GOT3 (cell line): ENCODE results near the gene SMIM23.

Experiments
- DNase-seq: peaks from one replicate; lab custom pipeline; 2025; ENCODE audit warnings: mixed read lengths; lab: John Stamatoyannopoulos, UW

The SMIM23 gene

GRCh38 chr5:171816666-171817065 is 31.0 kb downstream of the SMIM23 start:
- no peak for DNase-seq

- DNase-seq: no peak
These were observed 34.9 kb downstream of the SMIM23 start for GRCh38 chr5:171820561-171820960.

DNA sequence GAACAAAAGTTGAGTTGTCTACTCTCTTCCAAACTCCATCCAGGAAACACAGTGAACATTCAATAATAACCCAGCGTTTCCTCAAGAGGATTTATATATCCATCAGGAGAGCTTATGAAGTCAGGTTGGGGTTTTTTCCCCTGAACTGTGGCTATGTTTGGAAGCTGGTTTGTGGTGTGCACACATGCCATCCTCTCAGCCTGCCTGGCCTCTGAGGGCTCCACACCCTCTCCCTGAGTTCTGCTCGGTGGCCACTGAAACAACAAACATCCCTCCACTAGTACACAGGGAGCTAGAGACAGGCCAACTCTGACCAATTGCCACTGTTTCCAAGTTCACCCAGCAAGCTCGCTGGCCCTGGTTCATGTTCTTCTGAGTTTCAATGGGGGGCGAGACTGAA is 35.7 kb downstream of the SMIM23 start:
- no peak for DNase-seq

DNA sequence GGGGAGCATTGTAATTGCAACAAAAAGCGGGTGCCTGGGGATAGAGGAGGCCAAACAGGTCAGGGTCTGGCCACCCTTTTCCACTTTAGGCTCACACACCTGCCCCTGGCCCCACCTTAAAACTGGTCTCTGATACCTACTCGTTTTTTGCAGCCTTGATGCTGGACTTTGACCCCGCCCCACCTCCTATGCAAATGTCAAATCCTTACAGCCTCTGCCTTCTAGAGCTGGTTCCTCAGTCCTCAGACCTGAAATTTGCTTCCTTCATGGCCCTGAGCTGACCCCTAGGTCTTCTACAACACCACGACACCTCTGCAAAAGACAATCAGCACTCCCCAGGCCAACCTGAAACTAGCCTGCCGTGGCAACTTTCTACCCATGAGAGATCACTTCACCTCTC is 37.7 kb downstream of the SMIM23 start:
- no peak for DNase-seq

DNA sequence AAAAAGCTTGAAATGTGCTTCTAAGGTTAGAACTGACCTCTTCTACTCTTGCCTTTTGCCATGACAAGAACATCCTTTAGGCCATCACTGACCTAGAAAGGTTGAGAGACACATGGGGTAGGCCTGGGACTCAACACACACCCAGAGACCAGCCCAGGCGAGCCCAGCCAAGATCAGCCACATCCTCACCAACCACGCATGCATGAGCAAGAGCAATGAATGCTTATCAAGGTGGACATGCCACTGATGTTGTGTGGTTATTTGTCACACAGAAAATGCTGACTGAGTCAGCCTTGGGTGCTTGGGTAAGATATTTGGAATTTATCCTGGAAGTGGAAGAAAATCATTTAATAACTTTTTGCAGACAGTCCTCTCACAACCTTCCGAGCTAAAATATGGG is 39.4 kb downstream of the SMIM23 start:
- DNase-seq: no peak

DNA sequence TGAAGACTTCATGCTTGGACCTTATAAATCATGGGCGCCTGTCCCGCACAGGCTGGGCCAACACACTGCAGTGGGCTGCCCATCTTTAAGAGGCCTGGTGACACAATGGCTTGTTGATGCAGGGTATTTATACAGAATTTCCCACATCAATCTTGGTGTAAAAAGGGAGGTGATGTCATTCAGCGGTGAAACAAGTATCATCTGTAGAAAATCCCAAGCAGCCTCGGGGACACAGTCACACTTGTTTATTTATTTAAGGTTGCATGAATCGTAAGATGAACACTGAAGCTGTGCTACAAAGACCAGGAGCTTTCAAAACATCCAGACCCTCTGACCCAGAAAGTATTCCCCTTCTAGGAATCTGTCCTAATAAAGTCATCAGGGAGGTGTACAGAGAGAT is 40.5 kb downstream of the SMIM23 start:
- no peak for DNase-seq

GRCh38 chr5:171827162-171827561 is 41.5 kb downstream of the SMIM23 start:
- no peak for DNase-seq

- DNase-seq: no peak
These were observed 45.1 kb downstream of the SMIM23 start for GRCh38 chr5:171830686-171831085.

- no peak for DNase-seq
These were observed 47.2 kb downstream of the SMIM23 start for GRCh38 chr5:171832775-171833174.

DNA sequence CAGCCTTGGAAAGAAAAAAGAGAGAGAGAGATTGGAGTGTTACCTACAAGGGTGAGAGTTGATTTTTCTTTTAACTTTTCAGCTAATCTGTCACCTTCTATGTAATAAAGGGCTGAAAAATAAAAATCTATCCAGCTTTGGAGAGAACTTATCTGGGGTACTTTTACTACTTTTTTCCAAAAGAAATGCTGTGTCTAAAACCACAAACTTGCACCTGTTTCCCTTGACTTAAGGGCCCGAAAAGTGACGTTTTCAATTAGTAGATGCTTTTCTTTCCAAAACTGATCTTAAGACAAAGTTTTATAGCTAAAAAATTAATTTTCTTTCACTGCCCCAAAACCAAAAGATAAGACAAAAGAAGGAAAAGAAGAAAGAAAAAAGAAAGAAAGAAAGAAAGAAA is 48.8 kb downstream of the SMIM23 start:
- DNase-seq: no peak

GRCh38 chr5:171835066-171835465 is 49.4 kb downstream of the SMIM23 start:
- no peak for DNase-seq

DNA sequence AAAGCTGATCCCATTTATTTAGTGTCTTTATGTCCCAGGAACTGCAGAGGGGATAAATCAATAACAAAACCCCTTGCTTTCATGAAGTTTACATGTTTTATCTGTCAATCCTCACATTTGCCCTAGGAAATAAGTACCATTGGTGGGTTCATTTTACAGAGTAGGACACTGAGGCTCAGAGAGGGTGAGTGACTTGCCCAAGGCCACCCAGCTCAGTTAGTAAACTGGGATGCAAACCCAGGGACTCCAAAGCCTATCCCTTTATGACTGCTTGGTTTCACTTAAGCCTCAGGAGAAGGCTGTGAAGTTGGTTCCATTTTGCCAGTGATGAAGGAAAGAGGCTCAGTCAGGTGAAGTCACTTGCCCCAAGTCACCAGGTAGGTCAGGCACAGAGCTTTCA is 51.9 kb downstream of the SMIM23 start:
- no peak for DNase-seq

DNA sequence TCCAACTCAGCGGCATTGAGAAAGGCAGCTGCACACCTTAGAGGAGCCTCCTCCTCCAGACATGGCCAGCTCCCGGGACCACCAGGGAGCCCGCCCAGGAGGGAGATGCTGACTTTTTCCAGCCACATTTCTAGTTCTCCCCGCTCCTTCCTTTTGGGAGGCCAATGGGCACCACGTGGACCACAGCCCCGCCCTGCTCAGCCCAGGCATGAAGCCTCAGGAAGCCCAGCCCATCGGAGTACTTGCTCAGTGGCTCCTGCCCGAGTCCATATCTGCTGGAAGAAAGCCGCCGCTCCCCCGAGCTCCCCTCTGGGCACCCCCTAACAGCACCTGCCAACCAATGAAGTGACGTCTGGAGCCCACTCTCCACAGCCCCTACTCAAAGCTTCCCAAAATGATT is 52.4 kb downstream of the SMIM23 start:
- no peak for DNase-seq

- DNase-seq: no peak
These were observed 53.5 kb downstream of the SMIM23 start for GRCh38 chr5:171839112-171839511.

DNA sequence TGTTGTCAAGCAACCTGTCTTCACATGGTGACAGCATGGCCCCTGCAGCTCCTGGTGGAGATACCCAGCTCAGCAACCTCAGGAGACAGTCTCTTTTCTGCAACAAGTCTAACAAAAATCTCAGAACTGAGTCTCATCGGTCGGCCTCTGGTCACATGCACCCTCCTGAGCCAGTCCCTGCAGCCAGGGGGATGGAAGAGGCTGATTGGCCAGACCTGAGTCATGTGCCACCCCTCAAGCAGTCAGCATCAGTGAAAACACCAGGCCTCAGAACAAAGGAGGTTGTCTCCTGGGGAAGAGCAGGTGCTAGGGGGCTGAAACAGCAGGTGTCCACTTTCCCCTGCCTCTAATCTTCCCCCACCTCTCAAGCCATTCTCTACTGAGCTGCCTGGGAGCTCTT is 54.4 kb downstream of the SMIM23 start:
- DNase-seq: no peak
